ENCODE results near the gene PAM16. TPM values are rescaled to one million over a fixed set of nuclear protein-coding genes. Genes with fewer than 3 reads are reported as not detected.

Gene PAM16
- 26.1 TPM for total RNA-seq

DNA sequence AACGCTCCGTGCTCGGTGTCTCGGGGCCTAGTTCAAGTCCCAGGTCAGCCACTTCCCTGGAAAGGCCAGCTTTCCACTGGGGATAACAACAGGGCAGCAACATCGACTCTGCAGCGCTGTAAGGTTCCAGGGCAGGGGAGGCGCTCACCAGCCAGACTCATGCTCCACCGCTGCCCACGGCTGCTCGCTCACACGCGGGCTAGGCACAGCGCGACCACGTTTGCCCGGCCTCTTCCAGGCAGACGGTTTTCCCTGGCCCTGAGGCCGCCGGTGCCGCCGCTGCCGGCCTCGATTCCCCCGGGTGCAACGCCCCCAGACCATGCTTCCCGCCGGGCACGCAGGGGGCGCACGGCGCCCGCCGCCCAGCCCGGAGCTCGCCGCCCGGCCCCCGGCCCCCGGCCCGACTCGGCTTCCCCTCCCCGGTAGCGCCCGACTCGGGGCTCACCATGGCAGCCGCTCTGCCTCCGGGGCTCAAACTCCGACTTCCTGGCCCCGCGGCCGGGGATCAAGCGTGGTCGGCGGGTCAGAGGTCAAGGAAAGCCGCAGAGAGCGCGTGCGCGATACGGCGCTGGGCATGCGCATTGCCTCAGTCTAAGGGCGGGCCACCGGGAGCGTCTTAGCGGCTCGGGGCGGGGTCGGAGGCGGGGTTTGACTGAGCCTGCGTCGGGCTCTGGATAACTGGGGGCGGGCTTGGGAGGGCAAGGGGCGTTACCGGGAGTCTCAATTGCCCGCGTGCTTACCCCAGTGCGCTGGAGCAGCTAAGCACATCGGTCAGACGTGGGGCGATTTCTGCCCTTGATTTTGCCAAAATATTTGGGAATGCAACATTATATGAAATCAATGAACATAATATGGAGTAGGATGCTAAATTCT, at the start of gene PAM16:
TSS of gene PAM16 (minus strand) at position 535 of the 873 bp plus-strand sequence. CDS start at position 448, 87 bp downstream.

GRCh38 chr16:4371357-4372000, 20.4 kb upstream of the PAM16 start, which contains the start of gene VASN:
TSS of gene VASN (plus strand) at chr16:4371848. CDS start at chr16:4380878, 9,030 bp downstream.

GRCh38 chr16:4315186-4316107, 35.7 kb downstream of the PAM16 start, which contains the start of gene GLIS2:
TSS of gene GLIS2 (plus strand) at chr16:4316067. CDS start at chr16:4332281, 16,214 bp downstream.

Other genes starting within 250 kb of the PAM16 start
- gene ADCY9, start 234.9 kb downstream of the PAM16 start, total RNA-seq: 15.9 TPM
- gene SRL, start 109.2 kb downstream of the PAM16 start, total RNA-seq: 0.23 TPM
- gene TFAP4, start 78.3 kb downstream of the PAM16 start, total RNA-seq: 6.5 TPM
- 5.8 TPM for gene GLIS2, start 35.3 kb downstream of the PAM16 start, total RNA-seq
- 3.0 TPM for gene VASN, start 20.5 kb upstream of the PAM16 start, total RNA-seq
- 29.5 TPM for gene CORO7, start 65.3 kb upstream of the PAM16 start, total RNA-seq
- 33.0 TPM for gene DNAJA3, start 74.5 kb upstream of the PAM16 start, total RNA-seq
- 49.1 TPM for gene NMRAL1, start 123.3 kb upstream of the PAM16 start, total RNA-seq
- 58.8 TPM for gene HMOX2, start 125.1 kb upstream of the PAM16 start, total RNA-seq
- 18.5 TPM for gene CDIP1, start 187.5 kb upstream of the PAM16 start, total RNA-seq
- 0.46 TPM for gene C16orf96, start 205.0 kb upstream of the PAM16 start, total RNA-seq